Measurements from ENCODE around the gene HSPA1L. TPM values are rescaled to one million over a fixed set of nuclear protein-coding genes. Genes with fewer than 3 reads are reported as not detected.
A peak's percentile ranks its signal among the peaks of the same experiment; 100 is the strongest.
"Not testable (repeated sequence)": the region's sequence is repeated elsewhere in the genome, so short reads cannot be mapped to it uniquely, and the experiment has no call there.

HSPA1L gene
- total RNA-seq, 1 donor from 2014 or later: 0.46 TPM

DNA sequence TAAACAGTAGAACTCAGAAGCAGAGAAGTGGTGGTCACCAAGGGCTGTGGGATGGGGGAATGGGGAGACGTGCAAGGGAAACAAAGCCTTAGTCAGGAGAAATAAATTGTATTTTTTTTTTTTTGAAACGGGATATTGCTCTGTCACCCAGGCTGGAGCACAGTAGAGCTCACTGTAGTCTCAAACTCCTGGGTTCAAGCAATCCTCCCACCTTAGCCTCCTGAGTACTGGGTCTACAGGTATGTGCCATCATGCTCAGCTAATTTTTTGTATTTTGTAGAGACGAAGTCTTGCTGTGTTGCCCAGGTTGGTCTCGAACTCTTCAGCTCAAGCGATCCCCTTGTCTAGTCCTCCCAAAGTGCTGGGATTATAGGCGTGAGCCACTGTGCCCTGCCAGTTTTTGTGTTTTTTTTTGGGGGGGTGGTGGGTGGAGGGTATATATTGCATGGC is 15.8 kb upstream of the HSPA1L start:
- TF ChIP-seq, protein P1, sequence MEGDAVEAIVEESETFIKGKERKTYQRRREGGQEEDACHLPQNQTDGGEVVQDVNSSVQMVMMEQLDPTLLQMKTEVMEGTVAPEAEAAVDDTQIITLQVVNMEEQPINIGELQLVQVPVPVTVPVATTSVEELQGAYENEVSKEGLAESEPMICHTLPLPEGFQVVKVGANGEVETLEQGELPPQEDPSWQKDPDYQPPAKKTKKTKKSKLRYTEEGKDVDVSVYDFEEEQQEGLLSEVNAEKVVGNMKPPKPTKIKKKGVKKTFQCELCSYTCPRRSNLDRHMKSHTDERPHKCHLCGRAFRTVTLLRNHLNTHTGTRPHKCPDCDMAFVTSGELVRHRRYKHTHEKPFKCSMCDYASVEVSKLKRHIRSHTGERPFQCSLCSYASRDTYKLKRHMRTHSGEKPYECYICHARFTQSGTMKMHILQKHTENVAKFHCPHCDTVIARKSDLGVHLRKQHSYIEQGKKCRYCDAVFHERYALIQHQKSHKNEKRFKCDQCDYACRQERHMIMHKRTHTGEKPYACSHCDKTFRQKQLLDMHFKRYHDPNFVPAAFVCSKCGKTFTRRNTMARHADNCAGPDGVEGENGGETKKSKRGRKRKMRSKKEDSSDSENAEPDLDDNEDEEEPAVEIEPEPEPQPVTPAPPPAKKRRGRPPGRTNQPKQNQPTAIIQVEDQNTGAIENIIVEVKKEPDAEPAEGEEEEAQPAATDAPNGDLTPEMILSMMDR (IDR thresholded peaks at IDR 0.05; ENCODE audit: insufficient read depth, low read length, poor library complexity, severe bottlenecking): no peak
- Histone ChIP-seq H3K4me3 (ENCODE audit: low read depth, low read length) (peak overlapping the region; percentile 88), H3K36me3 (ENCODE audit: control insufficient read depth, insufficient read depth, low read length) (no peaks in the 10 kb centered on the region), H3K27me3 (ENCODE audit: control insufficient read depth, insufficient read depth, low read length) (no peaks in the 10 kb centered on the region)
- no peak for DNase-seq (ENCODE audit: low read depth)

DNA sequence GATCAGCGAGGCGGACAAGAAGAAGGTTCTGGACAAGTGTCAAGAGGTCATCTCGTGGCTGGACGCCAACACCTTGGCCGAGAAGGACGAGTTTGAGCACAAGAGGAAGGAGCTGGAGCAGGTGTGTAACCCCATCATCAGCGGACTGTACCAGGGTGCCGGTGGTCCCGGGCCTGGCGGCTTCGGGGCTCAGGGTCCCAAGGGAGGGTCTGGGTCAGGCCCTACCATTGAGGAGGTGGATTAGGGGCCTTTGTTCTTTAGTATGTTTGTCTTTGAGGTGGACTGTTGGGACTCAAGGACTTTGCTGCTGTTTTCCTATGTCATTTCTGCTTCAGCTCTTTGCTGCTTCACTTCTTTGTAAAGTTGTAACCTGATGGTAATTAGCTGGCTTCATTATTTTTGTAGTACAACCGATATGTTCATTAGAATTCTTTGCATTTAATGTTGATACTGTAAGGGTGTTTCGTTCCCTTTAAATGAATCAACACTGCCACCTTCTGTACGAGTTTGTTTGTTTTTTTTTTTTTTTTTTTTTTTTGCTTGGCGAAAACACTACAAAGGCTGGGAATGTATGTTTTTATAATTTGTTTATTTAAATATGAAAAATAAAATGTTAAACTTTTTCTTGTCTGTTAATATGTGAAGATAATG is 14.7 kb upstream of the HSPA1L start:
- no peak for DNase-seq (ENCODE audit: low read depth)

DNA sequence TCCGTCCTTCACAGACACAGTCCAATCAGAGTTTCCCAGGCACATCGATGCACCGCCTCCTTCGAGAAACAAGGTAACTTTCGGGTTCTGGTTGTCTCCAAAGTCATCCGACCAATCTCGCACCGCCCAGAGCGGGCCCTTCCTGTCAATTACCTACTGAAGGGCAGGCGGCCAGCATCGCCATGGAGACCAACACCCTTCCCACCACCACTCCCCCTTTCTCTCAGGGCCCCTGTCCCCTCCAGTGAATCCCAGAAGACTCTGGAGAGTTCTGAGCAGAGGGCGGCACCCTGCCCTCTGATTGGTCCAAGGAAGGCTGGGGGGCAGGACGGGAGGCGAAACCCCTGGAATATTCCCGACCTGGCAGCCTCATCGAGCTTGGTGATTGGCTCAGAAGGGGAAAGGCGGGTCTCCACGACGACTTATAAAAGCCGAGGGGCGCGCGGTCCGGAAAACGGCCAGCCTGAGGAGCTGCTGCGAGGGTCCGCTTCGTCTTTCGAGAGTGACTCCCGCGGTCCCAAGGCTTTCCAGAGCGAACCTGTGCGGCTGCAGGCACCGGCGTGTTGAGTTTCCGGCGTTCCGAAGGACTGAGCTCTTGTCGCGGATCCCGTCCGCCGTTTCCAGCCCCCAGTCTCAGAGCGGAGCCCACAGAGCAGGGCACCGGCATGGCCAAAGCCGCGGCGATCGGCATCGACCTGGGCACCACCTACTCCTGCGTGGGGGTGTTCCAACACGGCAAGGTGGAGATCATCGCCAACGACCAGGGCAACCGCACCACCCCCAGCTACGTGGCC is 12.4 kb upstream of the HSPA1L start, which contains the start of gene HSPA1B:
TSS of gene HSPA1B (plus strand) at position 453 of the 794 bp plus-strand sequence. CDS start at position 666, 213 bp downstream.
- H3K4me3 ChIP-seq (ENCODE audit: low read depth, low read length): peak within 1 kb of the TSS; percentile 88
- no peaks in the 10 kb centered on the region for H3K36me3 ChIP-seq (ENCODE audit: control insufficient read depth, insufficient read depth, low read length)
- DNase-seq (ENCODE audit: low read depth): peak; percentile 99
- TF ChIP-seq, protein P1 (IDR thresholded peaks at IDR 0.05; ENCODE audit: insufficient read depth, low read length, poor library complexity, severe bottlenecking): no peak
- H3K27me3 ChIP-seq (ENCODE audit: control insufficient read depth, insufficient read depth, low read length): no peaks in the 10 kb centered on the region

More for the DNA sequence above, 14.7 kb upstream of the HSPA1L start:
- TF ChIP-seq, protein P1 (IDR thresholded peaks at IDR 0.05; ENCODE audit: insufficient read depth, low read length, poor library complexity, severe bottlenecking): peak; percentile 30
- Histone ChIP-seq H3K27me3 (ENCODE audit: control insufficient read depth, insufficient read depth, low read length) (no peaks in the 10 kb centered on the region), H3K4me3 (ENCODE audit: low read depth, low read length) (peak overlapping the region; percentile 88), H3K36me3 (ENCODE audit: control insufficient read depth, insufficient read depth, low read length) (no peaks in the 10 kb centered on the region)

DNA sequence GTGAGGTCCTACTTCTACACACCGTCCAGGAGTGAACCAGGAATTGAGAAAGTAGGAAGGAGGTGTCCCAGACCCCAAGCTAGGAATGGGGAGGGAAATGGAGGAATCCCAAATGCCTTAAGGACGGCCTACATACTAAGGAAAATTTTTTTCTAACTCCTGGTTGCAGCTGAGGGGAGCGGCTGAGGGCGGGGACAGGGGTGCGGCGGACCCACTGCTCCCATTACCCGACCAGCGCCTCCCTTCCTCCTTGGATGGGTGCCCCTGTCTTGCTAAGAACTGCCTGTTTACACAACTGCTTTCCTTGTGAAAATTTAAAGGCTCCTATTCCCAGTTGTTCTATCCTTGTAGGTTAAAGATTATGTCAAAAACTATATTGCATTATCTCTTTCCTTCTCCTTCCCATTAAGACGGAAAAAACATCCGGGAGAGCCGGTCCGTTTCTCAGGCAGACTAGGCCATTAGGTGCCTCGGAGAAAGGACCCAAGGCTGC is 11.8 kb upstream of the HSPA1L start:
- Histone ChIP-seq H3K4me3 (ENCODE audit: low read depth, low read length) (peak overlapping the region; percentile 36), H3K27me3 (ENCODE audit: control insufficient read depth, insufficient read depth, low read length) (no peaks in the 10 kb centered on the region), H3K36me3 (ENCODE audit: control insufficient read depth, insufficient read depth, low read length) (no peaks in the 10 kb centered on the region)
- TF ChIP-seq, protein P1 (IDR thresholded peaks at IDR 0.05; ENCODE audit: insufficient read depth, low read length, poor library complexity, severe bottlenecking): no peak
- no peak for DNase-seq (ENCODE audit: low read depth)

DNA sequence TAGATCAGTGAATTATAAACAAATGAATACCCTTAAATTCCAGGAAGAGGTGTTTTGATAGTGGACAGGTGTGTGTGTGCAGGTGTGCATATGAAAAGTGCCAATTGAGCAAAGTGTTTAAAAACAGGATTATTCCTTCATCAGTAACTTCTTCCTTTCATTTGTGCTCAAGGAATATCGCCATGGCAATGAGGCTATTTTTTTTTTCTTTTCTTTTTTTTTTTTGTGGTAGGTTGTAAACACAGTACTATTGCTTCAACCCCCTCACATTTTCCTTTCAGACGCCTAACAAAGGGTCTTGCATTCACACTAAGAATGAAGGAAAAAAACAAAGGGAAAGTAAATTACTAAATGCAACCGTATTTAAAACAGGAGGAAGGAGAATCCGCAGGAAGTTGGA is 10.5 kb upstream of the HSPA1L start:
- TF ChIP-seq, protein P1 (IDR thresholded peaks at IDR 0.05; ENCODE audit: insufficient read depth, low read length, poor library complexity, severe bottlenecking): no peak
- H3K36me3 ChIP-seq (ENCODE audit: control insufficient read depth, insufficient read depth, low read length): no peaks in the 10 kb centered on the region
- no peak for DNase-seq (ENCODE audit: low read depth)
- H3K4me3 ChIP-seq (ENCODE audit: low read depth, low read length): no peak overlapping the region
- H3K27me3 ChIP-seq (ENCODE audit: control insufficient read depth, insufficient read depth, low read length): no peaks in the 10 kb centered on the region

DNA sequence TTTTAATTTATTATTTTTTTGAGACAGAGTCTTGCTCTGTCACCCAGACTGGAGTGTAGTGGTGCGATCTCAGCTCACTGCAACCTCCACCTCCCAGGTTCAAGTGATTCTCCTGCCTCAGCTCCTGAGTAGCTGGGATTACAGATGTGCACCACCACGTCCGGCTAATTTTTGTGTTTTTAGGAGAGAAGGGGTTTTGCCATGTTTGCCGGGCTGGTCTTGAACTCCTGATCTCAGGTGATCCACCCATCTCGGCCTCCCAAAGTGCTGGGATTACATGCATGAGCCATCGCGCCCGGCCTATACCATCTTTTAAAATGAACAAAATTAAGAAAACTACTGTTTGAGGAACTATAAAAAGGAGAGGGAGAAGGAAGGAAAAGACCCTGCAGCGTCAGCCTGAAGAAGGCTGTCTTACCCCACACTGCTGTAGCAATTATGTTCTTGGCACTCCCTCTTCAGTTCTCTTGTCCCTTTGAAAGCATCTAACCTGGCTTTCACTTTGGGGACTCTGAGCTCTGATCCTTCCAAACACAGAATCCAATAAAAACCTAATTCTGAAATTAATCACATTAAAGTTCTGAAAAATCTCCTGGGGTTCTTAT is 8.6 kb upstream of the HSPA1L start:
- not testable (repeated sequence) for H3K36me3 ChIP-seq (ENCODE audit: control insufficient read depth, insufficient read depth, low read length)

More for the DNA sequence above, 8.6 kb upstream of the HSPA1L start:
- not testable (repeated sequence) for DNase-seq (ENCODE audit: low read depth); H3K27me3 ChIP-seq (ENCODE audit: control insufficient read depth, insufficient read depth, low read length); H3K4me3 ChIP-seq (ENCODE audit: low read depth, low read length)
